Stimulated activated CD4-positive, alpha-beta T cell treated with anti-CD3 and anti-CD28 coated beads, Interleukin-2, amount 100 ng/mL, for 48 hours (primary cell): ENCODE results near the gene CREBBP.
A peak's percentile ranks its signal among the peaks of the same experiment; 100 is the strongest.
"Not testable (repeated sequence)": the region's sequence is repeated elsewhere in the genome, so short reads cannot be mapped to it uniquely, and the experiment has no call there.

Source experiments
- DNase-seq, 2 donors: peaks; one replicate each; pipeline ENCODE4 v3.0.0-alpha.2; 2020

Gene CREBBP

GRCh38 chr16:3731126-3731935 lies 149.2 kb downstream of the CREBBP start:
- no peak for DNase-seq

- no peak for DNase-seq
Observed at GRCh38 chr16:3730161-3731125, 150.1 kb downstream of the CREBBP start.

- no peak for DNase-seq
Observed at GRCh38 chr16:3729161-3730112, 151.1 kb downstream of the CREBBP start.

- DNase-seq = no peak
Observed at GRCh38 chr16:3728424-3729160, 151.9 kb downstream of the CREBBP start.

GRCh38 chr16:3727806-3728381 lies 152.6 kb downstream of the CREBBP start:
- no peak for DNase-seq

GRCh38 chr16:3726021-3726687 lies 154.4 kb downstream of the CREBBP start:
- DNase-seq = no peak

GRCh38 chr16:3725276-3725675 lies 155.2 kb downstream of the CREBBP start:
- no peak for DNase-seq

- no peak for DNase-seq
Observed at GRCh38 chr16:3722508-3722907, 158.0 kb downstream of the CREBBP start.

GRCh38 chr16:3720418-3720817 lies 160.1 kb downstream of the CREBBP start:
- no peak for DNase-seq

- no peak for DNase-seq
Observed at GRCh38 chr16:3718628-3719027, 161.9 kb downstream of the CREBBP start.

- DNase-seq = no peak
Observed at GRCh38 chr16:3718019-3718391, 162.5 kb downstream of the CREBBP start.

GRCh38 chr16:3717235-3718018 lies 163.1 kb downstream of the CREBBP start, which contains the start of gene TRAP1:
Gene TRAP1 (minus strand): TSS chr16:3717524. CDS start chr16:3717508, 16 bp downstream.
- peak; percentile 92 to 96 for DNase-seq

- DNase-seq = peak; percentile 30 to 31
Observed at GRCh38 chr16:3716831-3717234, 163.7 kb downstream of the CREBBP start.

- DNase-seq = no peak
Observed at GRCh38 chr16:3715430-3715829, 165.1 kb downstream of the CREBBP start.

GRCh38 chr16:3714378-3714777 lies 166.1 kb downstream of the CREBBP start:
- not testable (repeated sequence) for DNase-seq

- no peak for DNase-seq
Observed at GRCh38 chr16:3713587-3714242, 166.8 kb downstream of the CREBBP start.

- no peak for DNase-seq
Observed at GRCh38 chr16:3712861-3713372, 167.6 kb downstream of the CREBBP start.

- no peak for DNase-seq
Observed at GRCh38 chr16:3706253-3707012, 174.1 kb downstream of the CREBBP start.
